KMS-11 (cell line): Measurements from ENCODE around the gene NT5E.
A peak's percentile ranks its signal among the peaks of the same experiment; 100 is the strongest.

Source experiments
- H2AFZ ChIP-seq: fragments of 200-600 bp; sonication (generic); 2 replicates; pipeline ENCODE4 v1.6.1; 2016; ENCODE audit warnings: antibody characterized with exemption, mixed run types, low read depth
- H3K27ac ChIP-seq: fragments of 200-600 bp; sonication (generic); 2 replicates; pipeline ENCODE4 v1.6.1; 2016; ENCODE audit warnings: mild to moderate bottlenecking, mixed run types
- H3K27me3 ChIP-seq: fragments of 200-600 bp; sonication (generic); 2 replicates; pipeline ENCODE4 v1.6.1; 2017; ENCODE audit warnings: mild to moderate bottlenecking, low read depth, mixed run types, moderate library complexity; ENCODE audit not compliant: insufficient read depth
- H3K36me3 ChIP-seq: fragments of 200-600 bp; sonication (generic); 2 replicates; pipeline ENCODE4 v1.6.1; 2017; ENCODE audit warnings: mild to moderate bottlenecking, mixed run types; ENCODE audit not compliant: insufficient read depth
- H3K4me1 ChIP-seq: fragments of 200-600 bp; sonication (generic); 2 replicates; pipeline ENCODE4 v1.6.1; 2016; ENCODE audit warnings: mild to moderate bottlenecking, low read depth, mixed run types; ENCODE audit not compliant: poor library complexity, severe bottlenecking
- H3K4me2 ChIP-seq: fragments of 200-600 bp; sonication (generic); 2 replicates; pipeline ENCODE4 v1.7.0; 2016; ENCODE audit warnings: mild to moderate bottlenecking, mixed run types
- H3K4me3 ChIP-seq: fragments of 200-600 bp; sonication (generic); IDR thresholded peaks from 2 replicates; pipeline ENCODE4 v1.6.1; 2017; ENCODE audit warnings: low read depth, low read length, mixed read lengths; ENCODE audit not compliant: insufficient read depth
- H3K79me2 ChIP-seq: fragments of 200-600 bp; sonication (generic); 2 replicates; pipeline ENCODE4 v1.6.1; 2016; ENCODE audit warnings: low read depth, mixed run types; ENCODE audit not compliant: insufficient read depth
- H3K9ac ChIP-seq: fragments of 200-600 bp; sonication (generic); 2 replicates; pipeline ENCODE4 v1.6.1; 2016; ENCODE audit warnings: mild to moderate bottlenecking, mixed run types
- H4K20me1 ChIP-seq: fragments of 200-600 bp; sonication (generic); 2 replicates; pipeline ENCODE4 v1.6.1; 2016; ENCODE audit warnings: mild to moderate bottlenecking, mixed run types; ENCODE audit not compliant: insufficient read depth
- CTCF ChIP-seq: fragments of 200-600 bp; sonication (generic); conservative IDR thresholded peaks from 2 replicates; pipeline ENCODE4 v1.6.1; 2017; ENCODE audit warnings: low read depth, mild to moderate bottlenecking, antibody characterized with exemption, low read length, moderate library complexity, mixed read lengths

NT5E gene

GRCh38 chr6:85463621-85464259 lies 13.9 kb downstream of the NT5E start:
- TF ChIP-seq CTCF: no peak
- no peaks in the 10 kb centered on the region for H4K20me1 ChIP-seq
- no peak overlapping the region for H2AFZ ChIP-seq
- H3K36me3 ChIP-seq: no peaks in the 10 kb centered on the region
- H3K4me3 ChIP-seq: no peak overlapping the region
- no peaks in the 10 kb centered on the region for H3K27me3 ChIP-seq
- peaks cover 83% of the 10 kb centered on the region for H3K4me1 ChIP-seq
- H3K9ac ChIP-seq: no peak overlapping the region
- H3K27ac ChIP-seq: peak overlapping the region; percentile 13; the same call in 1 of the 2 replicates
- H3K4me2 ChIP-seq: peak overlapping the region; percentile 78; the same call in 1 of the 2 replicates
- H3K79me2 ChIP-seq: no peaks in the 10 kb centered on the region

GRCh38 chr6:85464260-85464644 lies 14.4 kb downstream of the NT5E start:
- Histone ChIP-seq H3K27me3 (no peaks in the 10 kb centered on the region), H3K36me3 (no peaks in the 10 kb centered on the region), H2AFZ (no peak overlapping the region), H3K27ac (no peak overlapping the region), H3K4me3 (no peak overlapping the region), H3K4me2 (no peak overlapping the region), H3K4me1 (peaks cover 78% of the 10 kb centered on the region), H4K20me1 (no peaks in the 10 kb centered on the region), H3K9ac (no peak overlapping the region), H3K79me2 (no peaks in the 10 kb centered on the region)
- no peak for TF ChIP-seq CTCF

- Histone ChIP-seq H3K27ac (no peak overlapping the region), H4K20me1 (no peaks in the 10 kb centered on the region), H3K79me2 (no peaks in the 10 kb centered on the region), H3K9ac (no peak overlapping the region), H2AFZ (no peak overlapping the region), H3K4me2 (0 out of 2 replicates have a peak overlapping the region, but pooled peaks have one; percentile 68), H3K4me3 (no peak overlapping the region), H3K4me1 (peaks cover 73% of the 10 kb centered on the region), H3K36me3 (no peaks in the 10 kb centered on the region), H3K27me3 (no peaks in the 10 kb centered on the region)
- TF ChIP-seq CTCF: no peak
These were observed 14.9 kb downstream of the NT5E start for GRCh38 chr6:85464722-85465150.

- H3K4me1 ChIP-seq: peaks cover 63% of the 10 kb centered on the region
These were observed 15.9 kb downstream of the NT5E start for GRCh38 chr6:85465762-85466161.

More at GRCh38 chr6:85465762-85466161, 15.9 kb downstream of the NT5E start:
- Histone ChIP-seq H3K27ac (no peak overlapping the region), H3K4me3 (no peak overlapping the region), H3K9ac (no peak overlapping the region), H3K36me3 (no peaks in the 10 kb centered on the region), H3K4me2 (peak overlapping the region; percentile 68; the same call in 1 of the 2 replicates), H4K20me1 (no peaks in the 10 kb centered on the region), H3K27me3 (no peaks in the 10 kb centered on the region), H2AFZ (peak overlapping the region; percentile 6; the same call in 1 of the 2 replicates), H3K79me2 (no peaks in the 10 kb centered on the region)
- TF ChIP-seq CTCF: no peak
